GM18507 (cell line): ENCODE results near the gene NPAS1.

Experiments
- DNase-seq: peaks from one replicate; pipeline ENCODE4 v3.0.0; 2011; ENCODE audit warnings: low read depth; ENCODE audit not compliant: insufficient read length; ENCODE audit errors: extremely low spot score
- FAIRE-seq: peaks from 2 replicates; lab custom pipeline; 2011; peaks lifted over from hg19 to GRCh38; lab: Jason Lieb, UNC

NPAS1 gene

GRCh38 chr19:47012617-47013016 lies 7.0 kb upstream of the NPAS1 start:
- no peak for FAIRE-seq
- DNase-seq, result no peak

DNA sequence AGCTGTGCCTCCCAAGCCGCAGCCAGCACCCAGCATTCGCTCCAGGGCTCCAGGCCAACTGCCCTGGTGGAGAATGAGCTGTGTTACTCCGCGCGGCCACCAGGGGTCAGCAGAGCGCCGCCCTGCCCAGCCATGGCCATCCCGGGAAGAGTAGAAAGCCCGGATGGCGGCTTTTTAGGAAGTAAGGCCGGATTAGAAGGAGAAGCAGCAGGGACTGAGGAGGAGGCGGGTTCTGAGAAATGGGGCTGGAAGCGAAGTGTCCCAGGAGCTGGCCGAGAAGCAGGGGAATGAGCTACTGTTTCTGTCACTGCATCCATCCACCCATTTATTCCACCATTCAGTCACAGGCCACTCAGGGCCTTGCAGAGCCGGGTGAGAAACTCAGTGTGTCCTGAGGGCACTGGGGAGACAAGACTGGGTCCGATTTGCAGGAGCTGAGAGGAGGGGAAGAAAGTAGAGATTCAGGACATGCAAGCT lies 6.6 kb upstream of the NPAS1 start:
- FAIRE-seq (peak; percentile 87), DNase-seq (peak; percentile 65)

GRCh38 chr19:47018923-47019322 lies 714 bp upstream of the NPAS1 start:
- DNase-seq, result no peak
- no peak for FAIRE-seq

- FAIRE-seq, result no peak
- no peak for DNase-seq
Measured at GRCh38 chr19:47020132-47020805, 632 bp downstream of the NPAS1 start.

- no peak for DNase-seq
- FAIRE-seq, result no peak
Measured at GRCh38 chr19:47020992-47021496, 1.4 kb downstream of the NPAS1 start.

- FAIRE-seq, result no peak
- DNase-seq, result no peak
Measured at GRCh38 chr19:47021536-47022139, 2.0 kb downstream of the NPAS1 start.

DNA sequence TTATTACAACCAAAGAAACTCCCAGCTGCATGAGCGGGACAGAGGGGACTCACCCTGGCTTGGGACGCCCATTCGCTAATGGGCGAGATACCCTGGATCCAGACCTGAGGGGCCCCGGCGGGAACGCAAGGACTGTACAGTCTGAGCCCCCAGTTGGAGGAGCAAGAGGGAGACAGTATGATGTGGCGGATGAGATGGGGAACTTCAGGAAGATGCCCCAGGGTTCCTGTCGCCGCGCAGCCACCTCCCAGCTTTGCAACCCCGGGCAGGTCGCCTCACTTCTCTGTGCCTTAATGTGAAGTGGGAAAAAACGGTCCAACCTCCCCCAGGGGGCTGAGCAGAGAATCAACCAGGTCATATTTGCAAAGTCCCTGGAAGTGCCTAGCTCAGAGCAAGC lies 2.5 kb downstream of the NPAS1 start:
- no peak for DNase-seq
- no peak for FAIRE-seq

GRCh38 chr19:47022541-47023447 lies 3.2 kb downstream of the NPAS1 start:
- no peak for DNase-seq
- FAIRE-seq, result no peak

- DNase-seq (no peak), FAIRE-seq (no peak)
Measured at GRCh38 chr19:47023448-47023794, 3.8 kb downstream of the NPAS1 start.

GRCh38 chr19:47024502-47024901 lies 4.9 kb downstream of the NPAS1 start:
- DNase-seq, result no peak
- no peak for FAIRE-seq

GRCh38 chr19:47026156-47026555 lies 6.5 kb downstream of the NPAS1 start:
- no peak for FAIRE-seq

GRCh38 chr19:47026889-47027288 lies 7.3 kb downstream of the NPAS1 start:
- DNase-seq, result no peak
- no peak for FAIRE-seq

More at GRCh38 chr19:47026156-47026555, 6.5 kb downstream of the NPAS1 start:
- DNase-seq, result no peak

DNA sequence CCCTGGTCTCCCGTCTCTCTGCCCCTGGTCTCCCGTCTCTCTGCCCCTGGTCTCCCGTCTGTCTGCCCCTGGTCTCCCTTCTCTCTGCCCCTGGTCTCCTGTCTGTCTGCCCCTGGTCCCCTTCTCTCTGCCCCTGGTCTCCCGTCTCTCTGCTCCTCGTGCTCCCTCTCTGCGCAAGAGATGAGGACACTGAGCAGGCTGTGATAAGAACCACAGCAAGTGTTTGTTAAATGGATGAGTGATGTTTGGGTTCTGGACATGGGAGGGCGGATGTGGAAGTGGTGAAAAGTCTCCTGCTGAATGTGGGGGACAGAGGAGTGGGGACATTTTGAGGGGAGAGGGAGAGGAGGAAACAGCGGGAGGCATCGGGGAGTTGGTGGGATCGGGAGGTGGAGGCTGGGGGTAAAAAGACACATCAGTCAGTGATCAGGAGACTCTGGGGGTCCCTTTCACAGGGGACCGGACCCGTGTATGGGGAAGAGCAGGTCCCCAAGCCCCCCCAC lies 8.0 kb downstream of the NPAS1 start:
- DNase-seq (no peak), FAIRE-seq (no peak)

DNA sequence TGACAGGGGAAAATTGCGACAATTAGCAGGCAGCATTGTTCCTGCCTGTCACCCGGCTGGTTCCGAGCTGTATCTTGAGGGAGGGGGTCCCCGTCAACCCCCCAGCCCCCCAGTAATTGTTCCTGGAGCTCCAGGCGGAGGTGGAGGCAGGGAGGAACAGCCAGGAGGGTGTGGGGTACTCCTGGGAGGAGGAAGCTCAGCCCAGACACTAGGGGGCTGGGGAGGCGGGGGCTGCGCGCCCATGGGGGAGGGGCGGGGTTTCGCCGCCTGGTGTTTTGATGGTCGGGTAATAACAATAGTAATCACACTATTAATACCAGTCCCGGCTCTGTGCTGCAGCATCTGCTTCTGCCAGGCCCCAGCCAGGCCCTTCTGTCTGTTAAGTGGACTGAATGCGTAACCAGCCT lies 8.6 kb downstream of the NPAS1 start:
- DNase-seq (no peak), FAIRE-seq (no peak)

DNA sequence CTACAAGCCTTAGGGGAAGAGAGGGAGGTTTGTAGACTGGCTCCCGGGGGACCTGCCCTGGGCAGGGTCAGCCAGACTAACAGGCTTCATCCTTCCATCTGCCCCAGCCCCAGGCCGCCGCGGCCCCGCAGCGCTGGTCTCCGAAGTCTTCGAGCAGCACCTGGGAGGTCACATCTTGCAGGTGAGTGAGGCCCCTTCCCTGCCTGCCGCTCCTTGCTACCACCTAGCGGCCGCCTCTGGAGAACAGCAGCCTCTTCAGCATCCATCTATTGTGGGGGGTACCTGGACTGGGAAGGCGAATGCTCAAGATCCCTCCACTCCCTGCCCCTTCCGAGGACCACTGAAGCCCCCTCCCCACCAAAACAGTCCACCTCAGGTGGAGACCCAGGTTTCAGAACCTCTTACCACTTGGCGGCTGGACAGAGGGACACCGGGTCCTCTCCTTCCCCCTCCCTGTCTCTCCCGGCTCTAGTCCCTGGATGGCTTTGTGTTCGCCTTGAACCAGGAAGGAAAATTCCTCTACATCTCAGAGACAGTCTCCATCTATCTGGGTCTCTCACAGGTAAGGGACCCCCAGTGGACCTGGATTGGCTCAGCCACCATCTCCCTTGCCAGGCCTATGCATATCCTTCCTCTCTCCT lies 12.7 kb downstream of the NPAS1 start:
- no peak for FAIRE-seq

GRCh38 chr19:47035127-47036096 lies 15.8 kb downstream of the NPAS1 start:
- DNase-seq (peak; percentile 95), FAIRE-seq (peak; percentile 93)

More for the DNA sequence above, 12.7 kb downstream of the NPAS1 start:
- DNase-seq, result no peak

DNA sequence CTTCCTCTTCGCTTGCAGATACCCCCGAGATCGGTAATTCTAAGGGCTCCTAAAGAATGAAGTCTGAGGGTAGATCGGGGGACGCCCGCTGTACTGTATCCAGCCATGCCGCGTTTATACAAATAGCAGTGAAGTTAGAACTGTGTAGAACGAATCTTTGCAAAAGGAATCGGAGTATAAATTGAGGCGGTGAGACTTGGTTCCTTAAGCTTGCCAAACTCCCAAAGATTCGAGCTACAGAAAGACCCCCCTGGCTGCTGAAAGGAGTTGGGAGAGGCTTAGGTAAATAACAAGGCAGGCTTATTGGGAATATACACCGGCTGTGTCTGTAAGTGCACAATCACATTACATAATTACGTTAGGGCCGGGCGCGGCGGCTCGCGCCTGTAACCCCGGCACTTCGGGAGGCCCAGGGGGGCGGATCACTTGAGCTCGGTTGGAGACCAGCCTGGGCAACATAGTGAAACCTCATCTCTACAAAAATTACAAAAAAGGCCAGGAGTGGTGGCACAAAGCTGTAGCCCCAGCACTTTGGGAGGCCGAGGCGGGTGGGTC lies 16.5 kb downstream of the NPAS1 start:
- FAIRE-seq, result no peak

DNA sequence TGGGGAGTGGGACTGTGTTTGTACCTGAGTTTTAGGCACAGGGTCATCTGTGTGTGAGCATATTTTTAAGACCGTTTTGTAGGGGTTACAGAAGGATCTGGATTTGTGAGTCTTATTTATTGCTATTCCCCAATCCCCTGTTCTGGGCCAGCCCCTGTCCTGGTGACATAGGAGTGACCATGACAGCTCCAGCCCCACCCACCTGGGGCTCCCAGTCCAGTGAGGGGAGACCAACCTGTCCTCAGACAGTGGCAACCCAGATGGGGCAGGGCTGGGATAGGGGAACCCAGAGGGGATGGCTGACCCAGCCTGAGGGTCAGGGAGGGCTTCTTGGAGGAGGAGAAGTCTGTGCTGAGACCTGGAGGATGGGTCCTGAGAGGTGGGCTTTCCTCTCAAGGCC lies 18.1 kb downstream of the NPAS1 start:
- DNase-seq (no peak), FAIRE-seq (no peak)

More for the DNA sequence above, 16.5 kb downstream of the NPAS1 start:
- no peak for DNase-seq
